RKO (cell line): ENCODE measurements around the gene MAP3K8.
A peak's percentile ranks its signal among the peaks of the same experiment; 100 is the strongest.

Experiments used
- DNase-seq: peaks from one replicate; pipeline ENCODE4 v3.0.0-alpha.2; 2016; ENCODE audit warnings: low spot score

The MAP3K8 gene

DNA sequence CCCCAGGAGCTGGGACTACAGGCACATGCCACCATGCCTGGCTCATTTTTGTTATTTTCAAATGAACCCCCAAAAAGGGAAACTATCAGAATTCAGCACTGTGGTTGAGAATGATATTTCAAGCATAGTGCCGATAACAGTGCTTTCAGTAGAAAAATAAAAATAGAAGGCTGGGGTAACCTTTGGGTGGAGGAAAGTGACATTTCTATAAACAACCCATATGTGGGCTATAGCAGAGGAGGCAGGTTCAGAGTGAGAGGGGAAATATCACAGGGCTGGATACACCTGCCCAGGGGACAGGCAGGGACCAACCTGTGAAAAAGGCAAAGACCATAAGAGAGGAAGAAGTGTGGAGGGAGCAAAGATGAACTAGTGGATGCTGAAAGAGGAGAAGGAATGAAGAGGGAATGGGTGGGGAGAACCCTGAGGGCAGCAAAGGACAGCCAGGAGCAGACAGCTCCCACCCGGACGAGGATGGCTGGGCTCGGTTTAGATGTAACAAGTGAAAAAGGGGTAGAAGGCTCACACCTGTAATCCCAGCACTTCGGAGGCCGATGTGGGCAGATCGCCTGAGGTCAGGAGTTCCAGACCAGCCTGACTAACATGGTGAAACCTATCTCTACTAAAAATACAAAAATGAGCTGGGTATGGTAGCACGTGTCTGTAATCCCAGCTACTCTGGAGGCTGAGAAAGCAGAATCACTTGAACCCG, 56.5 kb downstream of the MAP3K8 start:
- DNase-seq = no peak

- DNase-seq = no peak
Measured at GRCh38 chr10:30491204-30491915, 57.4 kb downstream of the MAP3K8 start.

DNA sequence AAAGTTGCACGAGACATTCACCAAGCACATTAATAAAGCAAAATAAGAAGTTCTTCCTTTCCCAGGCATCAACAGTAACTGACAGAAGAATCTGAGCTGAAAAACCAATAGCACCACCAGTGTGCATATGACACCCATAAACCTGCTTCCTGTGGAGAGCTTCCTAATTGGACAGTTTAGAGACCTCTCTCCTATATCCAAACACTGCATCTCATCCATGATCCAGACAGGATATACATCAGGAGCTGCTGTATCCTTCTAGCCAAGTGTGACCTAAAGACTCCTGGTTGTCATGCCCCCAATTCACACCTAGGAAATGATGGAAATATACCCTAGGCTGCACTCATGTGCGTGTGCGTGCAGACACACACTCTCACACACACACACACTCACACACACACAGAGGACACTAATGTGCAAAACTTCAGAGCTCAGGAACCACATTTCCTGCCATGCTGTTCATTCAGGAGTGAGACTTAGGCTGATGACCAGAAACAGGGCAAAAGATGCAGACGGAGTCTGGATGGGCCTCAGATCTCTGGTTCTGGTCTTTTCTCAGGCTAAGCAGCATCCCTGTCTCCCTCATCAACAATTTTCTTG, 58.0 kb downstream of the MAP3K8 start:
- no peak for DNase-seq

GRCh38 chr10:30493609-30494530, 59.9 kb downstream of the MAP3K8 start:
- peak; percentile 83 for DNase-seq

GRCh38 chr10:30494558-30494957, 60.6 kb downstream of the MAP3K8 start:
- DNase-seq = no peak

DNA sequence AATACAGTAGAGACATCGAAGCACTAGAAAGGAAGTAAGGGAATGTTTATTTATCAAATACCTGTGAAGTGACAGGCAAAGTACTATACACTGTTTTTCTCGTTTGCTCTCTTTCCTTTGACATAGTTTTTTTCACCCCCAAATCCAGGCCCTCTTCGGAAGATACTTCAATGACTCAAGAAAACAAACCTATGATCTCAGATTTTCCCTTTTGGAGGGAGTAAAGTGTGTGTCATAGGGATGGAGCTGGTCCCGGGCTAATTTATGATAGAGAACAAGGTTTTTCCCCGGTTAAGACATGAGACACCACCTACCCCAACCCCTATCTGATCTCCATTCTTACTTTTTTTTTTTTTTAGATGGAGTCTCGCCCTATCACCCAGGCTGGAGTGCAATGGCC, 61.7 kb downstream of the MAP3K8 start:
- DNase-seq = no peak

DNA sequence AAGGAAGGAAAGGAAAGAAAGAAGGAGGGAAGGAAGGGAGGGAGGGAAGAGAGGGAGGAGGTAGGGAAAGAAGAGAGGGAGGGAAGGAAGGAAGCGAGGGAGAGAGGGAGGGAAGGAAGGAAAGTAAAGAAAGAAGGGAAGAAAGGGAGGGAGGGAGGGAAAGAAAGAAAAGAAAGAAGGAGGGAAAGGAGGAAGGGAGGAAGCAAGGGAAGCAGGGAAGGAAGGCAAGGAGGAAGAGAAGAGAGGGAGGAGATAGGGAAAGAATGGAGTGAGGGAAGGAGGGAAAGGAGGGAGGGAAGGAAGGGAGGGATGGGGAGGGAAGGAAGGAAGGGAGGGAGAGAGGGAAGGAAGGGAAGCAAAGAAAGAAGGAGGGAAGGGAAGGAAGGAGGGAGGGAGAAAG, 65.8 kb downstream of the MAP3K8 start:
- no peak for DNase-seq

- DNase-seq = no peak
Measured at GRCh38 chr10:30500534-30500933, 66.5 kb downstream of the MAP3K8 start.

GRCh38 chr10:30500963-30501504, 67.0 kb downstream of the MAP3K8 start:
- DNase-seq = no peak

GRCh38 chr10:30502266-30503060, 68.5 kb downstream of the MAP3K8 start:
- no peak for DNase-seq

DNA sequence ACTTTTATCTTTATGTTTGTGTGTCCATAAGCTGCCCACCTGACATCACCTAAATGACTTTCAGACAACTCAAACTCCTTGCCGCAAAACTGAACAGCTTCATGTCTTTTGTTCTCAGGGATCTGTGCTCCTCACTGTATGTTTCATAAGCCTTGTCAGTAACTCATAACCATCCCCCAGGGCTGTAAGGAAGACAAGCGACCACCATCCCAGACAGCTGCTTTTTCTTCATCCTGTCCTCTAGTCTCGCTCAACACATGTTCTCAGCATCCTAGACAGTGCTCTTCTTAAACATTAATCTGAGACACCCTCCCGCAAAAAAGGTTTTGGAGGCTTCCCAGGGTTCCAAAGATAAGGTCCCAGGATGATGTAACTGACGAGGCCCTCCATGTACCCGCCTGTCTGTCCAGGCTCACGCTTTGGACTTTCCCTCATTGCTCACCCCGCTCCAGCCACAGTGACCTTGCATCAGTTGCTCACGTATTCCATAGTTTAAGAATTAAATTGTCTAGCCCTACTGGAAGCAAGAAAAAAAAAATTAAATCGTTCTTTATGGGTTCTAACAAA, 69.8 kb downstream of the MAP3K8 start:
- no peak for DNase-seq

DNA sequence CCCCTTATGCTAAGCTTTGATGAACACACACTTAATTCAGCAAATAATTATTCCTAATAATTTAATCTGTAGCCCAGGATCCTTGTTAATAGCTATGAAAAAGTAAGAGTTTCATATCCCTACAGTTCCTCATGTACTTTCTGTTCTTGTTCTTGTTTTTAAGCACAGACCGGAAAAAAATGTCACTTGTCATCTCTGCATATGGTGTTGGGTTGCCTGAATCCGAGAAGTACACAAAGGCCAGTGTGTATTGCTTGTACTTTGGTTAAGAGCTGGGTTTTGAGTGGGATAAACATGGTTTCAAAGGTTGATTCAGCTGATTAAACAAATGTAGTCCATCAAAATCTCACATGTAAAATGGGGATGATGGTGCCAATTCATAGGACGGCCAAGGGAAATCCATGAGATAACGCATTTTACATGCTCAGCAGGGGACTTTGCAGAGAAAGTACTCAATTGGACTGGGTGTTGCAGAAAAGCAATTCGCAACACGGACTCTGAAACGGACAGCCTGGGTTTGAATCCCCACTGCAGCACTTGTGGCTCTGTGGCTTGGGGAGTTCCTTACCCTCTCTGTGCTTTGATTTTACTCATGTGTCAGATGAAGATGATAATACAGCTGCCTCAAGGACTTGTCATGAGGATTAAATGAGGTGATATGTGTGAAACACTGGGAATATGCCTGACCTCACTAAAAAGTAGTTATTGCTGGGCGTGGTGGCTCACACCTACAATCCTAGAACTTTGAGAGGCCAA, 71.7 kb downstream of the MAP3K8 start:
- no peak for DNase-seq

DNA sequence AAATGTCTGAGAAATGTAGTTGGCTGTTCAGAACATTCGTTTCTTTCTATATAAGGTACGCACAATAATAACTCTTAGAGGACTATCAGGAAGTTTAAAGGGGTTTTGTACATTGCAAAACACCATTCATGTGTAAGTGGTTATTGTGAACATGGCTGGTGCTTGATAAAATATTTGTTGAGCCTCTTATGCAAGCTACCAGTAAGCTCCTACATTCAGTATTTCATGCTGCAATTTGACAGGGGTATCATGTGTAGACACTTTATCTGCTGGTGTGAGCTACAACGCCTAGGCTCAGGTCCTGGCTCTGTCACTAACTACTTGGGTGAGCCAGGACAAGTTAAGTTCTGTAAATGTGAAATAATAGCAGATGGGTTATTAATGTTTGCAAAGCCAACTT, 75.5 kb downstream of the MAP3K8 start:
- DNase-seq = no peak

DNA sequence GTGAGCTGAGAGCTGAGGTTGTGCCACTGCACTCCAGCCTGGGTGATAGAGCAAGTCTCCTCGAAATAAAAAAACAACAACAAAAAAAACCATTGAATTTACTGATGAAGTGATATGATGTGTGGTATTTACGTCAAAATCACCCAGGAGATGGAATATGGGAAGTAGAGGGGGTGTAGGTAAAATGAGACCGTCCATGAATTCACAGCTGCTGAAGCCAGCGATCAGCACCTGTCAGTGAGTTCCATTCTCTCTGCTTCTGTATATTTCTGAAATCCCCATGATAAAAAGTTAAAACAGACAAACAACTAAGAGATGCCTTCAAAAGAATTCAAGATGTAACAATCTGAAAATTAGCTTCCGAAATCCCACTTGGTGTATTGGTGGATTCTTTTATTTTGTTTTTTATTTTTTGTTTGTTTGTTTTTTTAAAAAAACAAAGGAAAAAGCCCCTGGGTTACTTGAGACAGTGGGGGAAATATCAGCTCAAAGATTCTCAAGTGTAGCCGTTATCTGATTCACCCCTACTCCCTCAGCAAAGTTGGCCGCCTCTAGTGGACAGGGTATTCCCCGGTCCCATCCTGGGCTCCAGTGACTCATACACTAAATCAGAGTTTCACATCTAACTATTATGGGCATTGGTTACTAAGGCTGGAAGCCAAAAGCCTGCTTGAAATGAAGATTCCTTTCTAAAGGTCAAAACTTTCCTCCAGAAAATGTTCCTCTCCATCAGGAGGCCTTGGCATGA, 76.4 kb downstream of the MAP3K8 start:
- DNase-seq = peak; percentile 51

DNA sequence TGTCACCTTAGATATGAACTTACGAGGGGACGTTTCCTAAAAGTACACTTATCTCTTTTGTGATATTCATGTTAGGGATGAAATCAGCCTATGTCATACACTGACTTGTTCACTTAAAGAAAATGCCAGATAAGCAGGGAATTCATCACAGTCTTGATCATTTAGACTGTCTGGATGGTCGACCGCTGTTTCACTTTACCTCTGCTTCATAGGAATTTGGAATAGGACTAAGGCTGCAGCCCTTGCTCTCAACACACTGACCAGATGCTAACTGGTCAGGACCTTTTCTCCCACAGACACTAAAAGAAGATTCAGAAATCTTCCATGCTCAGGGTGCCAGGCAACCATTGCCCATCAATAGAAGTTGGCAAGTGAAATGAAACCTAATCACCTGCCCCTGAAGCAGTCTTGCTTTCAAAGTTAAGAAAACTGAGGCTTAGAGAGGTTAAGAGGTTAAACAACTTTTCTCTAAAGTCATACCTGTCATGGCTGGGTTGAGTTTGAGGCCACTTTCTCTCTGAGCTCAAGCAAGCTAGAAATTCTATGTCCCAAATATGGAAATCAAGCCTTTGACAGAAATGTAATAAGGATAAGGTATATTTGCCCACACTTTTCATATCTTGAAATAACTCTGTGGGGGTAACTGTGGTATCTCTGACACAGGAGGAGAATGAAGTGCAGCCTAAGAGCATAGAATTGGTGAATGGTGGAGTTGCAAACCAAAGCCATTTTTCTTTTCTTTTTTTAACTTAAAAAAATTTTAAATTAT, 77.1 kb downstream of the MAP3K8 start:
- no peak for DNase-seq
